ENCODE results near the gene GFI1B. TPM values are rescaled to one million over a fixed set of nuclear protein-coding genes. Genes with fewer than 3 reads are reported as not detected.

Gene GFI1B
- total RNA-seq, 4 donors from 2014 or later = not detected

DNA sequence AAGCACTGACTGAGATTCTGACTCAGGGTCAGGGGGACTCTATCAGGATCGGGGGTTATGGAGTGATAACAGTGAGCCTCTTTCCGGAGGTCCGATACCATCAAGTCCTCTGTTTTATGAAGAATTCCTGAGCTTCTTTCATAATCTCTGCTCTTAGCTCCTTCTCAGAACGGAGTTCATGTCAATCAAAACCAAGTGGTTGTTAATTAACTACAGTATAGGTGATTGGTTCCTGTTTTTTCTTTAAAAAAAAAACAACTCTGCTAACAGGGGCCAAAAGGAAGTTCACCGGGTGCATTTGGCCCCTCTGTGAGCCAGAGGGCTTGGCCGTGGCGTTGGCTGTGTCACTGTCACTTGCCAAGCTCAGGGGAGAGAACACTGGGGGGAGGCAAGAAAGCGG is 4.0 kb downstream of the GFI1B start:
- TF ChIP-seq, protein P1, sequence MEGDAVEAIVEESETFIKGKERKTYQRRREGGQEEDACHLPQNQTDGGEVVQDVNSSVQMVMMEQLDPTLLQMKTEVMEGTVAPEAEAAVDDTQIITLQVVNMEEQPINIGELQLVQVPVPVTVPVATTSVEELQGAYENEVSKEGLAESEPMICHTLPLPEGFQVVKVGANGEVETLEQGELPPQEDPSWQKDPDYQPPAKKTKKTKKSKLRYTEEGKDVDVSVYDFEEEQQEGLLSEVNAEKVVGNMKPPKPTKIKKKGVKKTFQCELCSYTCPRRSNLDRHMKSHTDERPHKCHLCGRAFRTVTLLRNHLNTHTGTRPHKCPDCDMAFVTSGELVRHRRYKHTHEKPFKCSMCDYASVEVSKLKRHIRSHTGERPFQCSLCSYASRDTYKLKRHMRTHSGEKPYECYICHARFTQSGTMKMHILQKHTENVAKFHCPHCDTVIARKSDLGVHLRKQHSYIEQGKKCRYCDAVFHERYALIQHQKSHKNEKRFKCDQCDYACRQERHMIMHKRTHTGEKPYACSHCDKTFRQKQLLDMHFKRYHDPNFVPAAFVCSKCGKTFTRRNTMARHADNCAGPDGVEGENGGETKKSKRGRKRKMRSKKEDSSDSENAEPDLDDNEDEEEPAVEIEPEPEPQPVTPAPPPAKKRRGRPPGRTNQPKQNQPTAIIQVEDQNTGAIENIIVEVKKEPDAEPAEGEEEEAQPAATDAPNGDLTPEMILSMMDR (IDR thresholded peaks at IDR 0.05; ENCODE audit: low read depth) = no peak

DNA sequence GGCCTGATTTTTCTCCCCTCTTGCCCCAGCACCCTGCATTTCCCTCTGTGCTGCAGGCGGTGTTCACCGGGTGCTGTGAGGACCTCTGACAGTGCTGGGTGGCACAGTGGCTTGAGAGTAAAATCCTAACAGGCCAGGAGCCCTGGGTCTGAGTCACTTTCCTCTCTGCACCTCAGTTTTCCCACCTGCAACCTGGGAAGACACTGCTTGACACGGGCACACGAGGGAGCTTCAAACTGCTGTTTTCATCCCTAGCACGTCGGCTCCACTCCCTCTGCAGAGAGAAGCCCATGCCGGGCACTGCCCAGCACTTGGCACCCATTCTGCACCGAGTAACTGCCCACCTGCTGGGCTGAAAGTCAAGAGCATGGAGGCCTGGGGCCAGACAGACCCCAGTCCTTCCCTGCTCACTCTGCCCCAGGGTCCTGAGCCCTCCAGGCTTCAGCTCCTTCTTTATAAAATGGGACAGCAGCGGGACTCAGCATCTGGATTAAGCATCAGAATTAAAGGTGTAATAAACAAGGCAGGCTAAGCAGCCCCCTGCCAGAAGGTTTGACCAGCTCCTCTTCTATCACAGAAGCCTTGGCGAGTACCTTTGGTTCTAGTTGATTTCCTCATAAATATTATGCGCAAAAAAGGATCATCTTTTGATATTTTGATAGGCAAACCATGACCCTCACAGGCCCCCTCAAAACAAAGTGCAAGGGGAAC is 5.2 kb downstream of the GFI1B start:
- TF ChIP-seq, protein P1 (IDR thresholded peaks at IDR 0.05; ENCODE audit: low read depth) = no peak

DNA sequence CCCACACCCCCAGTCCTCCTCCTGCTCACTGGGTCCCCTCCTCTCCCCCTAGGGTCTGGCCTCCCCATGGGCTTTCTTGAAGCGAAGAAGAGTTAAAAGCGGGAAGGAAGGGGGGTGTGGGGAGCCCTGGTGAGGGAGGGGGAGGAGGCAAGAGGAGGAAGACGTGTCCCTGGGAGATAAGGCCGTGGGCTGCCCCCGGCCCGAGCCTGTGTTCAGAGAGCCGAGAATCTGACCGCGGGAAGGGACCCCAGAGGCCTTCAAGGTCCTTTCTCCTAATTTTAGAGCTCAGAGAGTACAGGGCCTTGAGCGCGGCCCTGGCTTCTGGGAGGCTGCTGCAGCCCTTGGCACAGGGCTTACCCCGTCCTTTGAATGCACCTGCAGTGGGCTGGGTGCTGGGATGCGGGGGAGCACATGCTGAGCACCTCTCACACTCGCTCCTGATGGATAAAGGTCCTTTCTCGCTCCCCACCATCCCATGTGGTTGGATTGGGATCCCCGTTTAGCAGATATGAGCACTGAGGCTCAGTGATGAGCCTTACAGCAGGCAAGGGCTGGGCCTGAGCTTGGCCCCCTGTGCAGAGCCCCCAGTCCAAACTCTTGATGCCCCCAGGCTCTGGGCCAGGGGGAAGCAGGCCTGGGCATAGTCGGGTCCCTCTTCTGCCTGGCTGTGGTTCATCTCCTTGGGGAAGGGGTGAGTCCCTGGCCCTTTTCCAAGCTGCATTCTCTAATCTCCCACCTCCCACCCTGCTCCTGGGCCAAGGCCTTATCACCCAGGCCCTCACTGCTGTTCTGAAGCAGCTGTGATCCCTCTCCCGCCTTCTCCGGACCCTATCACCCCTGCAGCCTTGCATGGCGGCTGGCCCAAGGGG is 5.9 kb downstream of the GFI1B start:
- TF ChIP-seq, protein P1 (IDR thresholded peaks at IDR 0.05; ENCODE audit: low read depth) = no peak

DNA sequence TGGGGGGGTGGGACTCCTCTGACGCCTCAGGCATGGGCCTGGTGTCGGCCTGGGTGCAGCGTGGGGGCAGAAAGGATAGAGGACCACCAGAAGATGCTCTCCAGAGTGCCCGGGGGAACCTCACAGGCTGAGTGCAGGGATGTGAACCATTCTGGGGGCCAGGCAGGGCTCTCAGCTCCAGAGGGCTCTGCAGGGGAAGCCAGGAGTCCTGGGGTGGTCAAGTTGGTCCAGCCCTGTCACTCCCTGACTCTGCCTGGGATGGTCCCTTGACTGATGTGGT is 6.5 kb downstream of the GFI1B start:
- TF ChIP-seq, protein P1 (IDR thresholded peaks at IDR 0.05; ENCODE audit: low read depth) = no peak

DNA sequence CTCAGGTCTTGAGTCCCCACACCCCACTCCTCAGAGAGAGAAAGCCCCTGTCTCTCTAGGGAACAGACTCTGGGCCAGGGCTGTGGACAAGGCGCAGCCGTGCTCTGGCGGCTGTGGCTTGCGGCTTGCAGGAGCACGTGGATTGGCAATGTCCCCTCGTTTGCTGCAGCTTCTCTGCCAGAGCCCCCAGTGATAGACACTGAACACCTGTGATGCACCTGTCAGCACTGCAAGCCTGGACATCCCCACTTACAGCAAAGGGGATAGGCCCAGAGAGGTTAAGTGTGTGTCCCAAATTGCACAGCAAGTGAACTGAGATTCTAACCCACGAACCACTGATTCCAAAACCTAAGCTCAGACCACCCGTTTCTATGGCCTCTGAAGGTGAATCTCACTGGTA is 7.0 kb downstream of the GFI1B start:
- TF ChIP-seq, protein P1 (IDR thresholded peaks at IDR 0.05; ENCODE audit: low read depth) = no peak

DNA sequence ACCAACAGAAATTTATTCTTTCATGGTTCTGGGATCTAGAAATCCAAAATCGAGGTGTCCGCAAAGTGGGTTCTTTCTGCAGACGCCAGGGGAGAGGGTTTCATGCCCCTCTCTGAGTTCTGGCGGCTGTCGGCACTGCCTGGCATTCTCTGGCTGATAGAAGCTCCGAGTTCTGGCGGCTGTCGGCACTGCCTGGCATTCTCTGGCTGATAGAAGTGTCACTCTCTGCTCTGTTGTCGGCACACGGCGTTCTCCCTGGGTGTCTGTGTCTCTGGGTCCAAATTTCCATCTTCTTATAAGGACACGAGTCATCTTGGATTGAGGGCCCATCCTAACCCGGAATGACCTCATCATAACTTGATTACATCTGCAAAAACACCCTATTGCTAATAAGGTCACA is 7.6 kb downstream of the GFI1B start:
- TF ChIP-seq, protein P1 (IDR thresholded peaks at IDR 0.05; ENCODE audit: low read depth) = no peak

Measured in subcutaneous adipose tissue (tissue), 4 donors.